Stimulated activated CD4-positive, alpha-beta T cell treated with anti-CD3 and anti-CD28 coated beads, Interleukin-1b, Interleukin-23, amount 100 ng/mL, for 48 hours (primary cell): ENCODE data around the gene JOSD1.
"Not testable (repeated sequence)": the region's sequence is repeated elsewhere in the genome, so short reads cannot be mapped to it uniquely, and the experiment has no call there.

Source experiments
- DNase-seq: peaks from one replicate; pipeline ENCODE4 v3.0.0-alpha.2; 2020

Gene JOSD1

DNA sequence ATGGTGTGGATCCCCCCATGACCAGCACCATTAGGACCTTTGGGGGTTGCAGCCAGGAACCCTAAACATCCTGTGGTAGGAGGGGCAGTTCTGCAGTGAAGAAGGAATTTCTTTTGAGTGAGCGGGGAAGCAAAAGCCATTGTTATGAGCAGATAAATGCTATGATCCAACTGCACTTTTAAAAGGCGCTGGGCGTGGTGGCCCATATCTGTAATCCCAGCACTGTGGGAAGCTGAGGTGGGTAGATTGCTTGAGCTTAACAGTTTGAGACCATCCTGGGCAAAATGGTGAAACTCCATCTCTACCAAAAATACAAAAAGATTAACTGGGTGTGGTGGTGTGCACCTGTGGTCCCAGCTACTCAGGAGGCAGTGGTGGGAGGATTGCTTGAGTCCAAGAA lies 24.9 kb downstream of the JOSD1 start:
- no peak for DNase-seq

DNA sequence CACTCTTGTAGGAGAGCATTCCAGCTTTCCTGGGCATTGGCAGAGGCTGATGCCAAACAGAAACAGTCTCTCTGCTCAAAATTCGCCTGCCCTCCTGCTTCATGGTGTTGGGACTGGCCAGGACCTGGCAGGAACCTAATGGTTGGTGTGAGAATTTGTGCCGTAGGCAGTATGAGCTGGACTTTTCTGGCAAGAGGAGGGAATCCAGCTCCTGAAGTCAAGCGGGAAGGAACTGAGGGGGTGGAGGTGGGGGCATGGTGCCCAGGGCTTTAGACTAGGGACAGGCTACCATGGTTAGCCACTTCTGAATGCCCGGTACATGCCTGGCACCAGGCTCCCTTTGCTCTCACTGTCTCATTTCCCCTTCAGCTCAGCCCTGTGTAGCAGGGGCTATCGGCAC lies 25.9 kb downstream of the JOSD1 start:
- no peak for DNase-seq

DNA sequence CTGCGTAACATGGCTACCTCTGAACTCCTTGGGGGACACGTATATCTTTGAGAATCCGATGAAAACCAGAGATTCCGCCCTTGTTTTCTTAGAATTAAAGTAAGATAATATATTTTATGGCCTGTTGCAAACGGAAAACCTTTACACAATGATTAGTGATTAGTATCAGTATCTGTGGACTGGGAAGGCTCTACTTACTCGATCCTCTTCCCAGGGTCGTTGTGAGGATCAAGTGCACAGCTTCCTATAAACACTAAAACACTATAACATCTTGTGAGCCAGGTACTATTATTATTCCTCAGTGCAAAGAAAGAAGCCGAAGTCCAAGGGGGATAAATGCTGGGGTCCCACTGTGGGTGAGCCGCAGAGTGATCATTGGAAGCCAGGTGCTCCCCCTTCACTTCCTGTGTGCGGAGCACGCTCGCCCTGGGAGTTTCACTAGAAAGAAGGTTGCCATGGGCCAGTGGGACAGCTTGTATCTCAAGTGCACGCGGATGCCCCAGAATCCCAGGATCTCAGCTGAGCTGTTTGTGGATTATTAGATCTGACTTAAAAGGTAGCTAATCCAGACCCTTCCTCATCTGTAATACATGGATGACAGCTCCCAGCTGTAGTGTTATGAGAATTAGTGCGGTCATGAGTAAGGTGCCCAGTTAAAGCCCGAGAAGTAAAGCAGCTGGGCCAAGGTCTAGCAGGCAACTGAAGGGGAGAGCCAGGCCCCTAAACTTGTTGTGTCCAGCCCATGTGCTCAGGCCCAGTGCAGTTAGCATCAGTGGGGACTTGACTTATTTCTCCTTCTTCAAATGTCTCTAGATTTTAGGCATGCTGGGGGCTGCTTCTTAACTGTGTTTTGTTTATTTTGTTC lies 43.5 kb downstream of the JOSD1 start:
- DNase-seq: peak; percentile 37

DNA sequence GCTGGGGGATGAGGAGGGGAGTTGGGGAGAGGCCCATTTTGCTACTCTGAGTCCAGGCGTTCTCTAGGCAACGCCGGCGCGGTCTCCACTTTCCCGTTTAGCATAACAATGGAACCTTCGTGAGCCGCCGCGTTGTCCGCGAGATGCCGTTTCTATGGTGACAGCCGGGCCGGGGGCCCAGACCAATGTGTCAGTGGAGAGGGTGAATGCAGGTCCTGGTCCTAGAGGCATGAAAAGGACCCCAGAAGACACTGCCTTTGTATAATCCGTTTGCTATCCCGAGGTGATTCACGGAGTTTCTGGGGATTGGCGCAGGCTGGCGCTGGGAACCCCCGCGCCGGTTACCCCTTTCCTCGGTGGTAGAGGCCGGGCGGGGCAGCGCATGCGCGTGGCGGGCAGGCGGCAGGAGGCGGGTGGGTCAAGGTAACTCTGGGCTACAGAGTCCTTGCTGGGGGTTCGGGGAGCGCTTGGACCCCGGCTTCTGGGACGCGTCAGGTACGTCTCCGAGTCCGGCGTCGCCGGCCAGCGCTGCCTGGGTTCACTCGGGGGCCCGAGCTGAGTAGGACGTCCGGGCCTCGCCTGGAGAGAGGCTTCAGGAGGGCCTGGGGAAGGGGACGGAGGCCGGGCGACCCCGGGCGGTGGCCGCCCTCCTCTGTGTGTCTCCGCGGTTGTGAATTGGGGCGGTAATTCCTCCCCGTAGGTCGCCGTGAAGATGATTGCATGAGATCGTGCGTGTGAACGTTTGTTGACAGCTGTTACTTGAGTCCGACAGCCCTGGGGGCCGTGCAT lies 44.3 kb downstream of the JOSD1 start, which contains the start of the genes CBY1 and FAM227A:
Gene CBY1, plus strand, starts transcription at position 383 of the 789 bp plus-strand sequence. CDS start 11,417 bp downstream, outside the sequence.
Gene FAM227A, minus strand, starts transcription at position 137 of the 789 bp plus-strand sequence. CDS start 6,224 bp downstream, outside the sequence.
- peak; percentile 83 for DNase-seq

DNA sequence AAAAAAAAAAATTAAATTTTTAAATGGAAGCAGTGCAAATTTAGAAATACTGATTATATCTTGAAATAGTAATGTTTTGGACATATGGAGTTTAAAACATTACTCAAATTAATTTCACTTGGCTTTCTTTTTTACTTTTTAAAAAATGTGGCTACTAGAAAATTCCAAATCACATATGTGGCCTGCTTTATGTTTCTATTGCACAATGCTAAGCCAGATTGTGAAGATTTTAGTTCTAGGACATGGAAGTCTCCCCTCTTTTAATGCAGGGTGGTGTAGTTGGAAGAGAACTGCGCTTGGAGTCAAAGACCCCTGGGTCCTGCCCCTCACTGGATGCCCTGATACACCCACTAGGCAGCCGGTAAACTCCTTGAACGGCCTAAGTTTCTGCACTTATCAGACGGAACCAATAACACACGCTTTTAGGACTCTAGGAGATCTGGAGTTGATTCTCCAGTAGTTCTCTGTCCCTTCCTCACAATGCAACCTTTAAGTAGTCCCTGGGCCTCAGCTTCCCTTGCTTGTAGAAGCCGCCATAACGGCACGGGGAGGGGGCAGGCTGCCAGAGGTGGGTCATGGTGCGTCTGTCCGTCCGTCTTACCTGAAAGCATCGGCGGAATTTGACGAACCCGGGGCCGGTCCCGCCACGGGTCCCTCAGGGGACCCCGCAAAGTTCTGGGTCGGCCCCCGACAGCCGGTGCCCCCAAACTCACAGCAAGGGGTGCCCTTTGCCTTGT lies 45.1 kb downstream of the JOSD1 start:
- DNase-seq: no peak

DNA sequence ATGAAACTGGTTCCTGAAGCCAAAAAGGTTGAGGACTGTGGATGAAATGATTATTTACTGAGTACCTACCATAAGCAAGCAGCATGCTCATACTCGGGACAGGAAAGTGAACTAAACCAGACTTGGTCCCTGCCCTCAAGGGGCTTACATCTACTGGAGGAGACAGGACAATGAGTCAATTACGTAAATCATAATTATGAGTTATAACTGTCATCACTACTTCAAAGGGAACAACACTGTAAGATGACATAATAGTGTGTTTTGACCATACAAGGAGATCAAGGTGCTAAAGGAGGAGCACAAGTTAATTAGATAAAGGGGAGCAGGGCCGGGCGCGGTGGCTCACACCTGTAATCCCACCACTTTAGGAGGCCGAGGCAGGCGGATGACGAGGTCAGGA lies 47.0 kb downstream of the JOSD1 start:
- no peak for DNase-seq

DNA sequence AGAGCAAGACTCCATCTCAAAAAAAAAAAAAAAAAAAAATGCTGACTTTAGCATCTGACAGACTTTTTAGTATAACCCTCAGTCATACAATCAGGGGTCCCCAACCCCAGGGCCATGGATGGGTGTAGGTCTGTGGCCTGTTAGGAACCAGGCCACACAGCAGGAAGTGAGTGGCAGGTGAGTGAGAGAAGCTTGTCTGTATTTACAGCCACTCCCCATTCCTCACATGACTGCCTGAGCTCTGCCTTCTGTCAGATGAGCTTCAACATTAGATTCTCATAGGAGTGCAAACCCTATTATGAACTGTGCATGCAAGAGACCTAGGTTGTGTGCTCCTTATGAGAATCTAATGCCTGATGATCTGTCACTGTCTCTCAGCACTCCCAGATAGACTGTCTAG lies 47.9 kb downstream of the JOSD1 start:
- no peak for DNase-seq

DNA sequence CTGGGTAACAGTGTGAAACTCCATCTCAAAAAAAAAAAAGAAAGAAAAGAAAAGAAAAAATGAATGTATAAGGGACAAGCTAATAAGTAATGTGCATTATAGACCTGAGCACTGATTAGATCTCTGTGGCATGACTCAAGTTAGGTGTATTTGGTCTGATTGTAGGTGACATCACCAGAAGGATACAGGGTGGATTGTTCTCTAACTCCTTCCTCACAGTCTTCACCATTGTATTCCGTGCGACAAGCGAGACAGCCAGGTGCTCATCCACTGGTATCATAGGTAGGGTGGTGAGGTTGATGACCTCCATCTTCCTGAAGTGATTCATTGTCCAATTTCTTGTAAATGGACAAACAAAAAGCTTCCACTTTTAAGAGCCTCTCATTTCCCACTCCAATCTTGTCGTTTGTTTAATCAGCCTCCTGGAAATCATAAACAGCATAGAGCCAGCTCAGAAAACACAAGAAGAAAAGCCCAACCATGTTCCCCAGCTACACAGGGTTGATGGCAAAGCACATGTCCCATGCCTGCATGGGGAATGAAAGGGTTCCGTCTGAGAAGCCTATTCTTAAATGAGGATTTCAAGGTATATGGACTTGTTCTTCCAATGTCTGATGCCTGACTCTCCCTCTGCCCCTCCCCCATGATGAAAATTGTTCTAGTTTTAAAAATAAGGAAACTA lies 50.8 kb downstream of the JOSD1 start:
- no peak for DNase-seq

DNA sequence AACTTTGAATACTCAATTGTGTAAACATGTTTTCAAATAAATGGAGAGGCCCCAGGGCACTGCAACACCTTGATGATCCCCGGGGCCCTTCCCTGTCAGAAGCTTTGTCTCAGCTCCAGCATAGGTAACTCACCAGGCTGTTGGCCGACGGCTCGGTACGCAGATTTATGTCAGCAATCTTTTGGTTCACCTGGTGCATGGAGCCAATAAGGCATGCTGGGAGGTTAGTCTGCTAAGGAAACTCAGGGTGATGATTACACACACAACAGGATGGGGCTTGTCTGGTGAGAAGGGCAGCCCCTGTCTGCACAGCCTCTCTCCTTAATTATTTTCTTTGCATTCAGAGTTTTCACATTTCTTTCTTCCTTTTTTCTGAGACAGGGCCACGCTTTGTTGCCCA lies 55.3 kb downstream of the JOSD1 start:
- no peak for DNase-seq

DNA sequence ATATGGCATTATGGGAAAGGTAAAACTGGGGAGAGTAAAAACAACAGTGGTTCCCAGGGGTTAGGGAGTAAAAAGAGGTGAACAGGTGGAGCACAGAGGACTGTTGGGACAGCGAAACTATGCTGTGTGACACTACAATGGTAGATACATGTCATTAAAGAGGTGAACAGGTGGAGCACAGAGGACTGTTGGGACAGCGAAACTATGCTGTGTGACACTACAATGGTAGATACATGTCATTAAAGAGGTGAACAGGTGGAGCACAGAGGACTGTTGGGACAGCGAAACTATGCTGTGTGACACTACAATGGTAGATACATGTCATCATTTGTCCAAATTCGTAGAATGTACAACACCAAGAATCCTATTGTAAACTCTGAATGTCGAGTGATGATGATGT lies 56.5 kb downstream of the JOSD1 start:
- not testable (repeated sequence) for DNase-seq

DNA sequence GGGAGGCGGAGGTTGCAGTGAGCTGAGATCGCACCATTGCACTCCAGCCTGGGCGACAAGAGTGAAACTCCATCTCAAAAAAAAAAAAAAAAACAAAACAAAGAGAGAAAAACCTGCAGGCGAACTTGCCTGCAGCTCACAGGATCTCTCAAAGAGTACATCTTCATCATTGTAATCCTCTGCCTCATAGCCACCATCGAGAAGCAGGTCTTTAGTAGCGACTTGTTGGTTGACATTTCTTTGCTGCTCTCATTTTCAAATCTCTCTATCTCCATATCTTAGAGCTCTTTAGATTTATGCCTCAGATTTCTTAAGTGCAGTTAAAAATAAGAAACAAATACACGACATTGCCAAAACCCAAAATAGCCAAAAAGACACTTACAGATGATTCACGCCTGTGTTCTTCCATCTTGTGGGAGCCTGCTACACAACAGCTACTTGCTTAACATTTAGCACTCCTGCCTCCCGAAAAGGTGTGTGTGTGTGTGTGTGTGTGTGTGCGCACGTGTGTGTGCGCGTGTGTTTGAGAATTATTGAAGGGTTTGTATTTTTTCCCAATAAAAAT lies 59.2 kb downstream of the JOSD1 start:
- no peak for DNase-seq

DNA sequence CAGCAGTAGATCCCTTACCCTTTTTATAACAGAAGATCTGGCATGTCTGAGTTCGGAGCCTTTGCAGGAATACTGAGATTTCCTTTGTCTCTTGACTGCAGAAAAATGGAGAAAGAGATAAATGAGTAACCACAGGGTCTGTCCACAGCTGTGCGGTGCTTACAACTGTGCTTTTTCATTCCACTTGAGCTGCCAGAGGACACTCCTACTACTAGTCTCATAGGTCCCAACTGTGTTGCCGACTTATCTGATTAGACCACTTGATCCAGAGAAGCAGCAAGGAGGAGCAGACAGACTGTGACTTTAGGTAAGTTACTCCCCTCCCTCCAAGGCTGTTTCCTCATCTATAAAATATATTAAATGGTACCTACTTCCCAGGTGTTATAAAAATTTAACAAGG lies 62.0 kb downstream of the JOSD1 start:
- no peak for DNase-seq

DNA sequence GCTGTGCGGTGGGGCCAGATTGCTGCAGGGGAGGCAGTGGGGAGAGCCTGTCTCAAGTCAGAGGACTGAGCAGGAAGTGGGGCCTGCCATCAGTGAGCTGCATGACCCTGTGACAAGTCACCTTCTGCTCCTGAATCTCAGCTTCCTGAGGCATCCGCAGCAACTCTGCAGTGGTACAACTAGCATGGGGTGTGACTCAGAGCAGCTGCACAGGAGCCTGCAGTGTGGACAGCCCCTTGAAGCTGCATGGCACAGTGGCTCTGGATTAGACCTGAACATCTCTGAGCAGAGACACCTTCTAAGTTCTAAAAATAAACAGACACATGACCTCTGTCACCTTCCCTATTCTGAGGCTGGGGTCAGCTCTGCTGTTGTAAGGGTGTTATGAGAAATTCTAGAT lies 62.5 kb downstream of the JOSD1 start:
- DNase-seq: no peak
